Caco-2 (cell line): Measurements from ENCODE around the gene PDK3. TPM values are rescaled to one million over a fixed set of nuclear protein-coding genes. Genes with fewer than 3 reads are reported as not detected.

Experiments
- BruUV-seq: library from RNA; stranded (reverse); fragments of 400-500 nt; replicated peaks from 2 replicates; lab custom pipeline; 2021; lab: Mats Ljungman, UMichigan
- CTCF ChIA-PET: fragments of 300-600 bp; sonication (Branson Sonifier 250); formaldehyde crosslinking; loops from one replicate; lab custom pipeline; 2022; ENCODE audit warnings: antibody characterized with exemption; lab: Charles Lee
- POLR2A ChIA-PET: fragments of 300-600 bp; sonication (Branson Sonifier 250); formaldehyde crosslinking; loops from one replicate; lab custom pipeline; 2022; ENCODE audit warnings: antibody characterized with exemption; lab: Charles Lee
- DNase-seq, 2 experiments: peaks; one replicate each; pipeline versions ENCODE4 v3.0.0 to v3.0.0-alpha.2; 2020 to 2022
- H3K27me3 ChIP-seq: replicated peaks from 2 replicates; pipeline ENCODE4 v1.6.0; 2011; ENCODE audit warnings: low read length; ENCODE audit not compliant: control insufficient read depth, insufficient read depth
- H3K36me3 ChIP-seq: 2 replicates; pipeline ENCODE4 v1.5.1; 2011; ENCODE audit warnings: low read length; ENCODE audit not compliant: control insufficient read depth, insufficient read depth
- H3K4me1 ChIP-seq: fragments of 250-450 bp; sonication (Bioruptor Pico); 2 replicates; pipeline ENCODE4 v1.5.1; 2020; ENCODE audit warnings: mild to moderate bottlenecking
- H3K4me3 ChIP-seq: 2 replicates; pipeline ENCODE4 v1.5.1; 2011; ENCODE audit warnings: low read depth, mild to moderate bottlenecking, control low read depth, low read length
- H3K9me3 ChIP-seq: fragments of 250-450 bp; sonication (Bioruptor Pico); 2 replicates; pipeline ENCODE4 v1.5.1; 2020; ENCODE audit warnings: mild to moderate bottlenecking, moderate library complexity
- H3K27ac Mint-ChIP-seq: one replicate; pipeline ENCODE4 v1.8.0; 2022; ENCODE audit warnings: mixed read lengths; ENCODE audit not compliant: unreplicated experiment
- H3K27me3 Mint-ChIP-seq: one replicate; pipeline ENCODE4 v1.8.0; 2022; ENCODE audit warnings: mixed read lengths; ENCODE audit not compliant: insufficient read depth, unreplicated experiment
- H3K36me3 Mint-ChIP-seq: one replicate; pipeline ENCODE4 v1.8.0; 2022; ENCODE audit warnings: mild to moderate bottlenecking, mixed read lengths; ENCODE audit not compliant: insufficient read depth, unreplicated experiment
- H3K4me1 Mint-ChIP-seq: one replicate; pipeline ENCODE4 v1.8.0; 2022; ENCODE audit warnings: low read depth, mixed read lengths; ENCODE audit not compliant: unreplicated experiment
- H3K4me3 Mint-ChIP-seq: one replicate; pipeline ENCODE4 v1.8.0; 2022; ENCODE audit warnings: mild to moderate bottlenecking, moderate library complexity, mixed read lengths; ENCODE audit not compliant: unreplicated experiment
- H3K9me3 Mint-ChIP-seq: one replicate; pipeline ENCODE4 v1.8.0; 2022; ENCODE audit warnings: mixed read lengths; ENCODE audit not compliant: unreplicated experiment
- intact Hi-C: fragments of 100-400 bp; cut with micrococcal nuclease; formaldehyde crosslinking; loops from one replicate; pipeline ENCODE4 v1.10.0; 2022; ENCODE audit not compliant: unreplicated experiment
- total RNA-seq: library from RNA; stranded (reverse); gene quantifications from 2 replicates; pipeline ENCODE4 v1.2.3, GENCODE V29; 2022
- TF ChIP-seq, protein P1 (sequence below), 2 experiments: fragments of 200-600 bp in 1 of 2; IDR thresholded peaks; 1 replicate in 1 of 2; 2 replicates in 1 of 2; pipeline versions ENCODE4 v1.5.1 to v1.8.0; 2011 to 2022; ENCODE audit warnings: antibody characterized with exemption in 1 of 2, control low read depth in 1 of 2, inconsistent platforms in 1 of 2, low read depth in 1 of 2, low read length in 1 of 2, mild to moderate bottlenecking in 1 of 2, moderate library complexity in 1 of 2; ENCODE audit not compliant: insufficient read depth in 1 of 2, severe bottlenecking in 1 of 2, unreplicated experiment in 1 of 2

The PDK3 gene
- total RNA-seq, 1 experiment from 2014 or later: 4.9 TPM

DNA sequence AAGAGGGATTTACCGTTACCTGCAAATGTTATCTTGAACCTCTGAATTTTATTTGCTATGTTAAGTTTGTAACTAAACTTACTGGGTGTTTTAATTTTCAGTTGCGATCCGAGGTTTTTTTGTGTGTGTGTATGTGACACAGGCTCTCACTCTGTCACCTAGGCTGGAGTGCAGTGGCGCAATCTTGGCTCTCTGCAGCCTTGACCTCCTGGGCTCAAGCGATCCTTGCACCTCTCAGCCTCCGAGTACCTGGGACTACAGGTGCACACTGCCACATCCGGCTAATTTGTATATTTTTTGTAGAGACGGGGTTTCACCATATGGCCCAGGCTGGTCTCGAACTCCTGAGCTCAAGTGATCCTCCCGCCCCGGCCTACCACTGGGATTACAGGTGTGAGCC is 18.5 kb downstream of the PDK3 start:
- POLR2A ChIA-PET: no interaction called here
- H3K4me3 Mint-ChIP-seq: no peak overlapping the region
- H3K9me3 ChIP-seq: no peaks in the 10 kb centered on the region
- H3K4me1 ChIP-seq: no peaks in the 10 kb centered on the region
- no TSS peak for BruUV-seq
- no peak overlapping the region for H3K4me3 ChIP-seq
- H3K4me1 Mint-ChIP-seq: no peaks in the 10 kb centered on the region
- H3K27me3 ChIP-seq: no peaks in the 10 kb centered on the region
- no peaks in the 10 kb centered on the region for H3K9me3 Mint-ChIP-seq
- no peak for DNase-seq
- no peak overlapping the region for H3K27ac Mint-ChIP-seq
- CTCF ChIA-PET: no interaction called here
- H3K36me3 ChIP-seq: no peaks in the 10 kb centered on the region
- intact Hi-C loops: no loop called here
- TF ChIP-seq, protein P1, sequence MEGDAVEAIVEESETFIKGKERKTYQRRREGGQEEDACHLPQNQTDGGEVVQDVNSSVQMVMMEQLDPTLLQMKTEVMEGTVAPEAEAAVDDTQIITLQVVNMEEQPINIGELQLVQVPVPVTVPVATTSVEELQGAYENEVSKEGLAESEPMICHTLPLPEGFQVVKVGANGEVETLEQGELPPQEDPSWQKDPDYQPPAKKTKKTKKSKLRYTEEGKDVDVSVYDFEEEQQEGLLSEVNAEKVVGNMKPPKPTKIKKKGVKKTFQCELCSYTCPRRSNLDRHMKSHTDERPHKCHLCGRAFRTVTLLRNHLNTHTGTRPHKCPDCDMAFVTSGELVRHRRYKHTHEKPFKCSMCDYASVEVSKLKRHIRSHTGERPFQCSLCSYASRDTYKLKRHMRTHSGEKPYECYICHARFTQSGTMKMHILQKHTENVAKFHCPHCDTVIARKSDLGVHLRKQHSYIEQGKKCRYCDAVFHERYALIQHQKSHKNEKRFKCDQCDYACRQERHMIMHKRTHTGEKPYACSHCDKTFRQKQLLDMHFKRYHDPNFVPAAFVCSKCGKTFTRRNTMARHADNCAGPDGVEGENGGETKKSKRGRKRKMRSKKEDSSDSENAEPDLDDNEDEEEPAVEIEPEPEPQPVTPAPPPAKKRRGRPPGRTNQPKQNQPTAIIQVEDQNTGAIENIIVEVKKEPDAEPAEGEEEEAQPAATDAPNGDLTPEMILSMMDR (IDR thresholded peaks at IDR 0.05; ENCODE audit: insufficient read depth in 1 of 2, low read depth in 1 of 2, low read length in 1 of 2, severe bottlenecking in 1 of 2, unreplicated experiment in 1 of 2): no peak
- H3K27me3 Mint-ChIP-seq: no peaks in the 10 kb centered on the region
- no peaks in the 10 kb centered on the region for H3K36me3 Mint-ChIP-seq

DNA sequence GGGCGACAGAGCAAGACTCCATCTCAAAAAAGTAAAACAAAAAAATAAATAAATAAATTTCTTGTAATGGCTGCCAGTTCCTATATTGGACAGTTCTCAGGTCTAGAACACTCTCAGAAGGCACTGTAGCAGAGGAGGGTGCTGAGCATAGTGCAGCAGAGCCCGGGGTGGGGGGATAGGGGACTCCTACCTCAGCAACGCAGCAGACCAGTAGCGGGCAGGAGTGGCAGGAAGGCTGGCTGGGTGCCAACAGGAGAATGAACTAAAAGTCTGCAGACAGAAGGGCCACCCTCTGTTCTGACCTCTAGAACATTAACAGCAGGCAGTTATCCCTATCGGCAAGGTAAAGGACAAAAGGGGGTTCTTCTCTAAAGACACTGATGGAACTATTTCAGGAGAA is 20.2 kb downstream of the PDK3 start:
- intact Hi-C loops: no loop called here
- CTCF ChIA-PET: no interaction called here
- H3K27ac Mint-ChIP-seq: no peak overlapping the region

DNA sequence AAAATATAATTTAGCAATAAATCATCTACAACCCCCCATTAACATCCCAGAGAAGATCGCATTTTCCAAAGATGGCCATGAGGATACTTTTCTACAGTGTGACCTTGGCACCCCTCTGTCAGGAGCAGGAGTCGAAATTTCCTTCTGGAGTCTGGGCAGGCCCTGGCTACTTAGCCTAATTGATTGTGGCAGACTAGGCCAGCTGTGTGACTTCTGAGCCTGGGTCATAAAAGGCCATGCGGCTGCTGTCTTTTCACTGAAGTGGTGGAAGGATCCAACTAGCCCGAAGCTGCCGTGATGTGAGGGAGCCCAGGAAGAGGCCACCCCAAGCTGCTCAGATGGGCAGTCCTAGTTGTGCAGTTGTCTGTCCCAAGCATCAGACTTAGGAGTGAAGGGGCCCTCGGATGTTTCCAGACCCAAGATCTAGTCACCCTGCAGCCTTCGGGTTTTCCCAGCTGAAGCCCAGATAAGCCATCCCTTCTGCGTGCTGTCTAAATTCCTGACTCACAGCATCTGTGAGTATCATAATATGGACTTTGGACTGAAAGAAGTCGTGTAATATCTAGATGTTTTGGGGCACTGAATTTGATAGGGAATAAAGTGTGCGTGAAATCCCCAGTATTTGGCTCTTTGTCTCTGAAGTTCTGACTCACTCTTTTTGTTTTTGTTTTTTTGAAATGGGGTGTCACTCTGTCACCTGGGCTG is 21.0 kb downstream of the PDK3 start:
- POLR2A ChIA-PET: no interaction called here
- Histone ChIP-seq H3K4me1 (no peaks in the 10 kb centered on the region), H3K27me3 (no peaks in the 10 kb centered on the region), H3K9me3 (no peaks in the 10 kb centered on the region), H3K36me3 (no peaks in the 10 kb centered on the region), H3K4me3 (no peak overlapping the region)
- Mint-ChIP-seq H3K27me3 (no peaks in the 10 kb centered on the region), H3K27ac (no peak overlapping the region), H3K4me3 (no peak overlapping the region), H3K4me1 (no peaks in the 10 kb centered on the region), H3K36me3 (no peaks in the 10 kb centered on the region), H3K9me3 (no peaks in the 10 kb centered on the region)
- BruUV-seq: no TSS peak
- DNase-seq: peak in 1 of 2 experiments; percentile 2
- CTCF ChIA-PET: no interaction called here
- TF ChIP-seq, protein P1 (IDR thresholded peaks at IDR 0.05; ENCODE audit: insufficient read depth in 1 of 2, low read depth in 1 of 2, low read length in 1 of 2, severe bottlenecking in 1 of 2, unreplicated experiment in 1 of 2): no peak
- intact Hi-C loops: no loop called here

More for the DNA sequence above, 20.2 kb downstream of the PDK3 start:
- Mint-ChIP-seq H3K27me3 (no peaks in the 10 kb centered on the region), H3K4me1 (no peaks in the 10 kb centered on the region), H3K9me3 (no peaks in the 10 kb centered on the region), H3K36me3 (no peaks in the 10 kb centered on the region), H3K4me3 (no peak overlapping the region)
- no peaks in the 10 kb centered on the region for H3K9me3 ChIP-seq
- no peaks in the 10 kb centered on the region for H3K36me3 ChIP-seq
- DNase-seq: no peak
- BruUV-seq: no TSS peak
- POLR2A ChIA-PET: no interaction called here
- no peak overlapping the region for H3K4me3 ChIP-seq
- TF ChIP-seq, protein P1 (IDR thresholded peaks at IDR 0.05; ENCODE audit: insufficient read depth in 1 of 2, low read depth in 1 of 2, low read length in 1 of 2, severe bottlenecking in 1 of 2, unreplicated experiment in 1 of 2): no peak
- H3K27me3 ChIP-seq: no peaks in the 10 kb centered on the region
- H3K4me1 ChIP-seq: no peaks in the 10 kb centered on the region
